T-helper 2 cell treated with Interferon-gamma antibody and Interleukin-4, amounts not matched to agents 5 μg/mL and 100 μg/mL, for 36 hours (primary cell): Measurements from ENCODE around the gene PRR5.
A peak's percentile ranks its signal among the peaks of the same experiment; 100 is the strongest.
"Not testable (repeated sequence)": the region's sequence is repeated elsewhere in the genome, so short reads cannot be mapped to it uniquely, and the experiment has no call there.

ENCODE experiments used
- DNase-seq: peaks from one replicate; pipeline ENCODE4 v3.0.0; 2021; ENCODE audit warnings: low spot score
- H3K27ac Mint-ChIP-seq: one replicate; pipeline ENCODE4 v1.8.0; 2021; ENCODE audit warnings: mild to moderate bottlenecking, mixed read lengths
- H3K27me3 Mint-ChIP-seq: one replicate; pipeline ENCODE4 v1.8.0; 2021; ENCODE audit warnings: low read depth, mixed read lengths
- H3K36me3 Mint-ChIP-seq: one replicate; pipeline ENCODE4 v1.8.0; 2021; ENCODE audit warnings: low read depth, mixed read lengths
- H3K4me1 Mint-ChIP-seq: one replicate; pipeline ENCODE4 v1.8.0; 2021; ENCODE audit warnings: low read depth, mixed read lengths
- H3K4me3 Mint-ChIP-seq: one replicate; pipeline ENCODE4 v1.8.0; 2022; ENCODE audit warnings: mild to moderate bottlenecking, moderate library complexity, mixed read lengths
- H3K9me3 Mint-ChIP-seq: one replicate; pipeline ENCODE4 v1.8.0; 2021; ENCODE audit warnings: mixed read lengths

The PRR5 gene, protein sequence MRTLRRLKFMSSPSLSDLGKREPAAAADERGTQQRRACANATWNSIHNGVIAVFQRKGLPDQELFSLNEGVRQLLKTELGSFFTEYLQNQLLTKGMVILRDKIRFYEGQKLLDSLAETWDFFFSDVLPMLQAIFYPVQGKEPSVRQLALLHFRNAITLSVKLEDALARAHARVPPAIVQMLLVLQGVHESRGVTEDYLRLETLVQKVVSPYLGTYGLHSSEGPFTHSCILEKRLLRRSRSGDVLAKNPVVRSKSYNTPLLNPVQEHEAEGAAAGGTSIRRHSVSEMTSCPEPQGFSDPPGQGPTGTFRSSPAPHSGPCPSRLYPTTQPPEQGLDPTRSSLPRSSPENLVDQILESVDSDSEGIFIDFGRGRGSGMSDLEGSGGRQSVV

DNA sequence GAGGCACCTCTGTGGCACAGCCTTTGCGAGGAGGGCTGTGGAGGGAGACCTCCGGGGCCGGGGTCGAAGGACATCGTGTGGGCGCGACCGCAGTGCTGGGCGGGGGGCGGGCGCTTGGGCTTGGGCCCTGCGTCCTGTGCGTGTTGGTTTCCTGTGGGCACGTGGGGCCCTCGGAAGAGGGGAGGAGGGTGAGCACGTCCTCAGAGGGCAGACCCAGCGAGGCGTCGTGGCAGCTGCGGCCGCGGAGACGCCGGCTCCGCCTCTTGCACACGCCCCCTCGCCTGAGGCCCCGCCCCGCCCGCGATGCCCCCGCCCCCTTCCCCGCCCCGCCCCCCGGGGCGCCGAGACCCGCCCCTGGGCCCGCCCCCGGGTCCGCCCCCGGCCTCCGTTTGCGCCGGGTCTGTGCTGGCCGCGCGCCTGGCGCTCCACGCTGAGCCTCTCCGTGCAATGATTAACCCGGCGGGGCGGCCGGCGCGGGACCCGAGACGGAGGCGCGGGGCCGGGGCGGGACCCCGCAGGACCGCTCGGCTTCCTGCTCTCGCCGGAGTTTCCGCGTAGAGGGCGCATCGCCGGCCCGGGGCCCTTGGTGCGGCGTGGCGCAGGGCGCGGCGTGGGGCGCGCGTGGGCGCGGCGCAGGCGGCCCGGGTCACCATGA, at the start of gene PRR5:
Gene PRR5 (plus strand): TSS at position 381 of the 655 bp plus-strand sequence. CDS start 271 bp downstream, at position 652.
- Mint-ChIP-seq H3K36me3 (no peaks in the 10 kb centered on the region), H3K27me3 (peaks cover 8% of the 10 kb centered on the region), H3K4me1 (peaks cover 3% of the 10 kb centered on the region), H3K9me3 (no peaks in the 10 kb centered on the region), H3K27ac (peak within 1 kb of the TSS; percentile 67), H3K4me3 (peak within 1 kb of the TSS; percentile 61)
- DNase-seq, result peak; percentile 83

DNA sequence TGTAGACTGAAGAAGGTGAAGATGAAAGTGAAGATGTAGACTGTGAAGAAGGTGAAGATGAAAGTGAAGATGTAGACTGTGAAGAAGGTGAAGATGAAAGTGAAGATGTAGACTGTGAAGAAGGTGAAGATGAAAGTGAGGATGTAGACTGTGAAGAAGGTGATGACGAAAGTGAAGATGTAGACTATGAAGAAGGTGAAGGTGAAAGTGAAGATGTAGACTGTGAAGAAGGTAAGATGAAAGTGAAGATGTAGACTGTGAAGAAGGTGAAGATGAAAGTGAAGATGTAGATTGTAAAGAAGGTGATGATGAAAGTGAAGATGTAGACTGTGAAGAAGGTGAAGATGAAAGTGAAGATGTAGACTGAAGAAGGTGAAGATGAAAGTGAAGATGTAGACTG, 49.1 kb upstream of the PRR5 start:
- H3K27me3 Mint-ChIP-seq, H3K36me3 Mint-ChIP-seq, H3K4me3 Mint-ChIP-seq, DNase-seq, H3K4me1 Mint-ChIP-seq, H3K9me3 Mint-ChIP-seq, H3K27ac Mint-ChIP-seq: not testable (repeated sequence)

DNA sequence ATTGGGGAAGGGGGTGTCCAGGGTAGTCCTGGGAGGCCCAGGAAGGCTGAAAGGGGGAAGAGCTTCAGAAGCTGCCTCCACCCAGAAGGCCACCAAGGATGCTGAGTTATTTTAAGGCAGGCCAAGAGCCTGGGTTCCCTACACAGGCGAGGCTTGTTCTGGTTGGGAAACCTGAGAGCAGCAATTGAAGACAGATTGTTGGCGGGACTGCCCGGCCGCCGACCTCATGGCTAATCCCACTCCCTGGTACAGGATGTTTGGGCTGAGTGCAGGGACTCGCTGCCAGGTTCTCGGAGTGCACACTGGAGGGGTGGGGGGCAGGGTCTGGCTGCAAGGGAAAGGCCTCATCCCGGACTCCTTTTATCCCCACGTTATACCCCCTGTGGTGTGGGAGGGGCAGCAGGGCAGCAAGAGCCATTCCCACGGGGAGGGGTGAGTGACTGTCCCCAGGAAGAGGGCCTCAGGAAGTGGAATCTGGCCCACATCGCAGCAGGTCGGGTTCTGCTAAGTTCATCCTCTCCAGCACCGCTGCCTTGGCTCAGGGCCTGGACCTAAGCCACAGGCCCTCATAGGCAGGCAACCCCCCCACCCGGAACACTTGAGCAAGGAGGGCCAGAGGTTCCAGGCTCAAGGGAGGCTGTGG, 43.6 kb upstream of the PRR5 start:
- Mint-ChIP-seq H3K9me3 (no peaks in the 10 kb centered on the region), H3K4me1 (peaks cover 8% of the 10 kb centered on the region), H3K36me3 (no peaks in the 10 kb centered on the region), H3K4me3 (no peak overlapping the region), H3K27me3 (no peaks in the 10 kb centered on the region), H3K27ac (no peak overlapping the region)
- no peak for DNase-seq

DNA sequence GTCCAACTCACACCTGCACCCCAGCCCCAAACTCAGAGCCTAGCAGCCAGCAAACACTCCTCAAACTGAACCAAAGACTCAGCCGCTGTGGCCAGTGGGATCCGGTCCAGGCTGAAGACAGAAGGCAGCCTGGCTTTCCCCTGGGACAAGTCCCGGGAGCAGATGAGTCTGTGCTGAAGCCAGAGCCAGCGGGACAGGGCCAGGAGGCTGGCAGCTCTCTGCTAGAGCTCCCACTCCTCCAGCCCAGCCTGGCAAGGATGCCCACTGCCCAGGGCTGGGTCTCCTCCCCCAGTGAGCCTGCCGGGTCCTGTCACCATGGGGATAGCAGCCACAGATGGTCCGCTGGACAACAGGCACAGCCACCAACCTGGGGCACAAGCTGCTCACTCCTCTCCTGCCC, 42.9 kb upstream of the PRR5 start:
- Mint-ChIP-seq H3K36me3 (no peaks in the 10 kb centered on the region), H3K27me3 (no peaks in the 10 kb centered on the region), H3K4me3 (no peak overlapping the region), H3K4me1 (peaks cover 15% of the 10 kb centered on the region), H3K9me3 (no peaks in the 10 kb centered on the region), H3K27ac (no peak overlapping the region)
- no peak for DNase-seq

DNA sequence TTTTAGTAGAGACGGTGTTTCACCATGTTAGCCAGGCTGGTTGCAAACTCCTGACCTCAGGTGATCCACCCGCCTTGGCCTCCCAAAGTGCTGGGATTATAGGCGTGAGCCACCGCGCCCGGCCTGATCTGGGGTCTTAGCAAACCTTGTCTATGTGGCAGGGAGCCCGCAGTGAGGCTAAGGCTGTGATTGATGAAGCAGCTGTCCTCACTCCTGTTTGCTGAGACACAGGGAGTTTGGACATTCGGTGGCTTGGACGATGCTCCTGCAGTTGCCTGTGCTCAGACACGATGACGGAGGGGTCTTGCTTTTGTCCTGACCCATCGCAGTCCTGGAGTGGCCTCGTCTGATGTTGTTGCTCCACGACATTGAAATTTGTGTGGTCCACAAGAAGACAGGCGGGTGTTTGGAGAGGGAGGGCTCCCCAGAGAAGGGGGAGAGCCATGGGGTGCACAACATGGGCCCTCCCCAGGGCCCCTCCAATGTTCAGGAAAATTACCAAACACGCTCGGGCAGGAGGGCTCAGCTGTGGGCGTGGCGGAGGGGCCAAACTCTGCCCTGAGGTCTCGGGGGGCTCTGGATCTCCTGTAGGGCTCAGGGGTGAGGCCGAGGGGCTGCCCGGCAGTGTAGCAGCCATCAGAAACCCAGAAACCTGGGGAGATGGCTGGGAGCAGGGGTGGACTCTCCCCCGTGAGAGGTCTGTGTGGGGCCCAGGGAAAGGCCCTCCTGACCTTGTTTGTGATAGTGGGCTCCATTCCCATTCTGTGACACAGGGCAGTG, 41.8 kb upstream of the PRR5 start:
- DNase-seq, result no peak
- peaks cover 26% of the 10 kb centered on the region for H3K4me1 Mint-ChIP-seq
- no peaks in the 10 kb centered on the region for H3K36me3 Mint-ChIP-seq
- no peaks in the 10 kb centered on the region for H3K27me3 Mint-ChIP-seq
- no peaks in the 10 kb centered on the region for H3K9me3 Mint-ChIP-seq
- H3K4me3 Mint-ChIP-seq, result no peak overlapping the region
- H3K27ac Mint-ChIP-seq, result no peak overlapping the region

DNA sequence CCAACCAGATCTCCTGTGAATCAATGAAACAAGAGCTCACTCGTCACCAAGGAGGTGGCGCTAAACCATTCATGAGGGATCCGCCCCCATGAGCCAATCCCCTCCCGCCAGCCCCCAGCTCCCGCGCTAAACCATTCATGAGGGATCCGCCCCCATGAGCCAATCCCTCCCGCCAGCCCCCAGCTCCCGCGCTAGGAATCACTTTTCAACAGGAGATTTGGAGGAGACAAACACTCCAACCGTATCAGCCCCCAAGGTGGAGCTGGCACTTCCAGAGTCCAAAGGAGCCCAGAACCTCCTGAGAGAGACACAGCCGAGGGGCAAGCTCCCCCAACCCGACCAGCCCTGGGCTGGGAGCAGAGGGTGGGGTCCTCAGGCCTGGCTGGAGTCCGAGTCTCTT, 40.9 kb upstream of the PRR5 start:
- no peaks in the 10 kb centered on the region for H3K36me3 Mint-ChIP-seq
- no peak overlapping the region for H3K27ac Mint-ChIP-seq
- no peak for DNase-seq
- no peak overlapping the region for H3K4me3 Mint-ChIP-seq
- peaks cover 33% of the 10 kb centered on the region for H3K4me1 Mint-ChIP-seq
- H3K9me3 Mint-ChIP-seq, result no peaks in the 10 kb centered on the region
- no peaks in the 10 kb centered on the region for H3K27me3 Mint-ChIP-seq

DNA sequence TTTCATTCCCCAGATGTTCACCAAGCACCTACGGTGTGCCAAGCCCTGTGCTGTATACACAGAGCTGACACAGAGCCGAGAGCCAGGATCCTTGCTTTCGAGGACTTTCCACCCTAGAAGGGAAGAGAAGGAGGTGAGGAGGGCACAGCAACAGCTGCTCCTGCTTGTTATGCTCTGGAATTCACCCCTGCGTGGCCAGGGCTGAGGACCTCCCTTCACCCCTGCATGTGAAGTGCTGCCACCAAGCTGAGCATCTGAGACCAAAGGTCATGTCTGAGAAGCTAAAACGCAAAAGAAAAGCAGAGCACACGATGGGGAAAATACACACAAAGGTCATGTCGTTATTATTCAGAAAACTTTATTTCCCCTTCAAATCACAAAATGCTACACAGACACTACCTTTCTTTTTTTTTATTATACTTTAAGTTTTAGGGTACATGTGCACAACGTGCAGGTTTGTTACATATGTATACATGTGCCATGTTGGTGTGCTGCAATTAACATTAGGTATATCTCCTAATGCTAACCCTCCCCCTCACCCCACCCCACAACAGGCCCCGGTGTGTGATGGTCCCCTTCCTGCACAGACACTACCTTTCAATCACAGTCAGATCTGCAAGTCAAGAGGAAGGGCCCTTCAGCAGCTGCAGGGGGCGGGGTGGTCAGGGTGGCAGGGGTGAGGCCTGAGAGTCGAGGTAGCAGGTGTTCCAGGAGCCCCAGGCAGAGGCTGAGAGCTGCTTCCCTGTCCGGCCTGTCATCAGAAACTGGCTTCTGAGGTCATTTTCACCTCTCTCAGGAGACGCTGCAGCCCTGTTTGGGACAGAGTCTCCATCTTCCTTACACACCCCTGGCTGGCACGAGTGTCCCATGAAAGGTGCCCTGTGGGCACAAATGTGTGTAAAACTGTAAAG, 40.1 kb upstream of the PRR5 start:
- Mint-ChIP-seq H3K27ac (no peak overlapping the region), H3K36me3 (no peaks in the 10 kb centered on the region)
- DNase-seq, result no peak

DNA sequence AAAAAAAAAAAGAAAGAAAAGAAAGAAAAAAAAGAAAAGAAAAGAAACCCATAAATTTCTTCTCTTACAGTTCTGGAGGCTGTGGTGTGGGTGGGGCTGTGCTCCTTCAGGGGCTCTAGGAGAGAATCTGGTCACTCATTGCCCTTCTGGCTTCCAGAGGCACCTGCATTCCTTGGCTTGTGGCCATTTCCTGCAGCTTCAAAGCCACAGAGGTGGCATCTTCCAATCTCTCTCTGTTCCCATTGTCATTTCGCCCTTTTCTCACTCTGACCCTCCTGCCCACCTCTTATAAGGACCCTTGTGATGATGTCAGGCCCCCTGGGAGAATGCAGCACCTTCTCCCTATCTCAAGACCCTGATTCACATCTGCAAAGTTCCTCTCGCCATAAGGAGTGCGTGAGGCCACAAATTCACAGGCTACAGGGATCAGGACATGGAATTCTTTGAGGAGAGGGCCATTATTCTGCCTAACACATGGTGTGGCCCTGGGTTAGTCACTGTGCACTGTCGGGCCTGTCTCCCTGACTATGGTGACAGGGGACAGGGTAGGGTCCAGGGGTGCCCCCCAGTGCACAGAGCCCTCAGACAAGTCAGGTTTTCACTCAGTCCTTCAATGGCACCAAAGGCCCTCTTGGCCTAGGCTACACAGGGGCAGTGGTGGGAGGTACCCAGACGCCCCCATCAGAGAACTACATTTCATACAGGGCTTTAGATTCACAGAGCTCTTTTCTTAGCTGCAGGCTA, 38.6 kb upstream of the PRR5 start:
- Mint-ChIP-seq H3K4me1 (peaks cover 50% of the 10 kb centered on the region), H3K4me3 (no peak overlapping the region), H3K27ac (peak overlapping the region; percentile 80)

More for the DNA sequence above, 40.1 kb upstream of the PRR5 start:
- Mint-ChIP-seq H3K27me3 (no peaks in the 10 kb centered on the region), H3K4me1 (peaks cover 40% of the 10 kb centered on the region), H3K4me3 (no peak overlapping the region), H3K9me3 (no peaks in the 10 kb centered on the region)

DNA sequence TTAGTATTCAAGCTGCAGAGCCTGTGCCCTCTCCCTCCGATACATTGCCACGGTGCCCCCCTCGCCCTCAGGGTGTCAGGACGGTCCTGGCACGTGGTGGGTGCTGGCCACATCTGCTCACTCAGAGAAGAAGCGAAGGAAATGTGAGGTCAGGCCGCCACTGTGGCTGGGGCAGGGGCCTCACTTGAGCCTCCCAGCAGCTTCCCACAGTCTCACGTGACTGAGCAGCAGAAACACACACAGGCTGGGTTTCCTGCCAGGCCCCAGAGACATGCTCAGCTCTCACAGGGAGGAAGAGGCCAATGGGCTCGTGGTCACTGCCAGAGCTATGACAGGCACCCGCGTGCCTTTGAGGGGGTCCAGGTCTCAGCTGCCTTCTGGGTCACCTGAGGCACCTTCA, 37.9 kb upstream of the PRR5 start:
- no peaks in the 10 kb centered on the region for H3K36me3 Mint-ChIP-seq
- no peaks in the 10 kb centered on the region for H3K27me3 Mint-ChIP-seq
- peak overlapping the region; percentile 46 for H3K4me3 Mint-ChIP-seq
- peaks cover 46% of the 10 kb centered on the region for H3K4me1 Mint-ChIP-seq
- peak; percentile 57 for DNase-seq
- no peaks in the 10 kb centered on the region for H3K9me3 Mint-ChIP-seq
- H3K27ac Mint-ChIP-seq, result peak overlapping the region; percentile 80

More for the DNA sequence above, 38.6 kb upstream of the PRR5 start:
- H3K27me3 Mint-ChIP-seq, result no peaks in the 10 kb centered on the region
- no peak for DNase-seq
- H3K9me3 Mint-ChIP-seq, result no peaks in the 10 kb centered on the region
- H3K36me3 Mint-ChIP-seq, result no peaks in the 10 kb centered on the region

DNA sequence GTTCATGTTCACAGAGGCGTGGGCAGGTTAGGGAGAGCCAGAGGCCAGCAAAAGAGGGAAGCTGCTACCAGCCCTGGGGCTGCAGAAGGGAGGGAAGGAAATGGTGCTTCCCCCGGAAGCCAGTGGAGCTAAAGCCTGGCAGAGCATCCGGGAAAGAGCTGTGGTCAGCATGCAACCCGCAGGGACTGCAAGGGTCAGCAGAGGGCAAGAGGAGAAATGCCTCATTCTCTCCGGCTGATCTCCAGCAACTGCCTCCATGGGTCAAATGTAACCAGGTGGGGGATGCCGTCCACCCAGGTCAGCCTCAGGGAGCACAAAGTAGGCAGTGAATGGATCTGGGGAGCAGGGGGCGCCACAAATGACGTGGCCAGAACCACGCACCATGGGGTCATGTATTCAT, 36.9 kb upstream of the PRR5 start:
- Mint-ChIP-seq H3K27ac (no peak overlapping the region), H3K27me3 (no peaks in the 10 kb centered on the region), H3K9me3 (no peaks in the 10 kb centered on the region), H3K4me3 (peak overlapping the region; percentile 60), H3K36me3 (no peaks in the 10 kb centered on the region), H3K4me1 (peaks cover 47% of the 10 kb centered on the region)
- DNase-seq, result no peak

DNA sequence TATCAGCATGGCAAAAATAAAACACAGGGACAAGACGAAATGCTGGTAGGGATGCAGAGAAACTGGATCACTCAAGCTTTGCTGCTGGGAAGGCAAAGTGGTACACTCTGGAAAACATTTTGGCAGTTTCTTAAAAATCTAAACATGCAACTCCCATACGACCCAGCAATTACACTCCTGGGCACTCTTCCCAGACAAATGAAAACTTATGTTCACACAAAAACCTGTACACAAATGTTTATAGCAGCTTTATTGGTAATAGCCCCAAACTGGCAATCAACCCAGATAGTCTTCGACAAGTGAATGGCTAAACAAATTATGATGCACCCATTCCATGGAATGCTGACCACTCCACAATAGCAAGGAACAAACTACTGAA, 35.8 kb upstream of the PRR5 start:
- H3K36me3 Mint-ChIP-seq, result peaks cover 2% of the 10 kb centered on the region
- peak overlapping the region; percentile 24 for H3K4me3 Mint-ChIP-seq
- H3K27me3 Mint-ChIP-seq, result no peaks in the 10 kb centered on the region
- H3K4me1 Mint-ChIP-seq, result peaks cover 47% of the 10 kb centered on the region
- H3K9me3 Mint-ChIP-seq, result no peaks in the 10 kb centered on the region
- no peak for DNase-seq
- peak overlapping the region; percentile 73 for H3K27ac Mint-ChIP-seq

DNA sequence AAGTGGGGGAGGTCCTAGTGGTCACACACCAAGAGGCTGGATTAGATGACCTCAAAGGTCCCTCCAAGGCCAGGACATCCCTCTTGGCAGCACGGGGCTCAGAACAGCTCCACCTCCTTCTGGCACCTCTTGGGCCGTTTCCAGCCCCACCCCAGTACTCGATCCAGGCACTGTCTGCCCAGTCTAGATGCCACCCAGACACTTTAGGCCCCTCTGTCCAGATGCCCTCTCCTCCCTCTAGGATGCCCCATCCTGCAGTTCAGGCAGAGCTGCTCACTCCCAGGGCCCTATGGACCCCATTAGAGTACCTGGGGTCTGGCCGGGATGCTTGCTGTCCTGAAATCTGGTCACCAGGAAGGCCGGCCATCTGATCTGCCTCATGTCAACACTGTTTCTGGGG, 34.7 kb upstream of the PRR5 start:
- Mint-ChIP-seq H3K27ac (peak overlapping the region; percentile 86), H3K27me3 (no peaks in the 10 kb centered on the region), H3K4me3 (peak overlapping the region; percentile 71), H3K36me3 (peaks cover 5% of the 10 kb centered on the region), H3K4me1 (peaks cover 56% of the 10 kb centered on the region), H3K9me3 (no peaks in the 10 kb centered on the region)
- DNase-seq, result no peak
